ENCODE measurements around the gene AKAP8. TPM values are rescaled to one million over a fixed set of nuclear protein-coding genes. Genes with fewer than 3 reads are reported as not detected.

AKAP8 gene
- total and polyA plus RNA-seq, 7 donors: 15.9 to 42.8 (median 19.9) TPM

DNA sequence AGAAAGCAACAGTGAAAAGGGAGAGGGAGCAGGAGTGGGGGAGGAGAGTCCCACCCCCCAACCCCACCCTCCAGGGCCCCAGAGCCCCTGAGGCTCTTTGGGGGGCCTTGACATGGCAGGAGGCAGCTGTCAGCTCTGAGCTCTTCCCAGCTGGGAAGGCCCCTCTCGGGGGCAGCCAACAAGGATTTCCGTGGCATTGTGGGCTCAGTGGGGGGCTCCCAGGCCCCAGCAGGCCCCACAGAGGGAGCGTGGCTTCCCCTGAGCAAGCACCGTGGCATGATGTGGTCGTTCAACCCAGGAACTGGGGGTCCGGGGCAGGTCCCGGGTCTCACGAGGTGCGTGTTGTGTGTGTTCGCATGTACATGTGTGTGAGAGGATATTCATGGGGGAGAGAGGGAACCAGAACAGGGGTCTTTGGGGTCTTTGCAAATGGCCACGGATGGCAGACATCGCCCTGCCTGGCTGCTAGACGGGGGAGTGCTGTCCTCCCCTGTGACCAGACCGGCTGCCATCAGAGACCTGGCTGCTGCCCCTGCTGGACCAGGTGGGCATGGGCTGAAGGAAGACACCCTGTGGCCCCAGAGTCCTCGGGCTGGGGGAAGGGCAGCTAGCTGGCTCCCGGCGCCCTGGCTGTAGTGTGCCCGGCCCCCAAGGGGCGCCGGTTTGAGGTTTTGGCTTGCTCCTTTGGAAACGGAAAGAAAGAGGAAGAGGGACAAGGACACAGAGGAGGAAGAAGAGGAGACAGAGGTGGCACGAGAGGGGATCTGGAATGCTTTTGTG is 42.9 kb upstream of the AKAP8 start:
- Histone ChIP-seq H3K4me3 (no peak overlapping the region), H3K27ac (peak overlapping the region; percentile 75), H3K4me1 (peaks cover 24% of the 10 kb centered on the region), H3K27me3 (ENCODE audit: insufficient read depth in 3 of 3, low read length in 2 of 3) (no peaks in the 10 kb centered on the region), H3K36me3 (ENCODE audit: insufficient read depth in 1 of 2, low read depth in 1 of 2) (peaks cover 9 to 49% of the 10 kb centered on the region in 2 donors), H3K9me3 (peaks cover 4% of the 10 kb centered on the region)
- ATAC-seq (no peak), DNase-seq (peak in 1 of 2 donors; percentile 49)
- intact Hi-C loops (cut with DNase I): no loop called here
- 79 to 80% (median 80%) methylated on average over 22 of the region's 22 CpGs for WGBS, 3 donors
- TF ChIP-seq, protein P1, sequence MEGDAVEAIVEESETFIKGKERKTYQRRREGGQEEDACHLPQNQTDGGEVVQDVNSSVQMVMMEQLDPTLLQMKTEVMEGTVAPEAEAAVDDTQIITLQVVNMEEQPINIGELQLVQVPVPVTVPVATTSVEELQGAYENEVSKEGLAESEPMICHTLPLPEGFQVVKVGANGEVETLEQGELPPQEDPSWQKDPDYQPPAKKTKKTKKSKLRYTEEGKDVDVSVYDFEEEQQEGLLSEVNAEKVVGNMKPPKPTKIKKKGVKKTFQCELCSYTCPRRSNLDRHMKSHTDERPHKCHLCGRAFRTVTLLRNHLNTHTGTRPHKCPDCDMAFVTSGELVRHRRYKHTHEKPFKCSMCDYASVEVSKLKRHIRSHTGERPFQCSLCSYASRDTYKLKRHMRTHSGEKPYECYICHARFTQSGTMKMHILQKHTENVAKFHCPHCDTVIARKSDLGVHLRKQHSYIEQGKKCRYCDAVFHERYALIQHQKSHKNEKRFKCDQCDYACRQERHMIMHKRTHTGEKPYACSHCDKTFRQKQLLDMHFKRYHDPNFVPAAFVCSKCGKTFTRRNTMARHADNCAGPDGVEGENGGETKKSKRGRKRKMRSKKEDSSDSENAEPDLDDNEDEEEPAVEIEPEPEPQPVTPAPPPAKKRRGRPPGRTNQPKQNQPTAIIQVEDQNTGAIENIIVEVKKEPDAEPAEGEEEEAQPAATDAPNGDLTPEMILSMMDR (IDR thresholded peaks at IDR 0.05): no peak

DNA sequence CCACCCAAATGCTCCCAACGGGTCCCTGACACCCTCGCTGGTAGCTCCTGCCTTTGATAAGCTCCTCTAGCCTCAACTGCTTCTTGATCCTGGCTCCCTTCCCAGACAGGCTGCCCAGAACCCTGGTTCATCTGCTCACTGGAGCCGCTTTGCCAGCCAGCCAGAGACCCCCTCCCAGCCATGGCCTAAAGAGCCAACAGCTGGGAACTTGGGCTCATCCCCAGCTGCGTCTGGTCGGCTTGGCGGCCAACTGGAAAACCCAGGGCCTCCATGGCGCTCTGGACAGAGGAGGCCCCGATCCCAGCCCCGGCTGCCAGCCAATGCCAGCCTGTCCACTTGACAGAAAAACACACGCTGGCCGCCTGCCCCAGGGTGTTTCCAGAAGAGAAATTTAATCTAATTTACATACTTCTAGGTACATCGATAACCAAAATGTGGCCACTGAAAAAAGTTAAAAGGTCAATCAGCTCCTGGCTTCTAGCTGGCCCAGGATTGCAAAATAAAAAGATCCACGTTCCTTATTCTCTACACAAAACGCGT is 42.2 kb upstream of the AKAP8 start:
- Histone ChIP-seq H3K9me3 (peaks cover 4% of the 10 kb centered on the region), H3K4me3 (no peak overlapping the region), H3K4me1 (peaks cover 31% of the 10 kb centered on the region), H3K27me3 (ENCODE audit: insufficient read depth in 3 of 3, low read length in 2 of 3) (no peaks in the 10 kb centered on the region), H3K27ac (peak overlapping the region; percentile 75), H3K36me3 (ENCODE audit: insufficient read depth in 1 of 2, low read depth in 1 of 2) (peaks cover 8 to 42% of the 10 kb centered on the region in 2 donors)
- peak; percentile 50 to 72 for DNase-seq
- WGBS, 3 donors: 25 to 40% (median 29%) methylated on average over 15 of the region's 15 CpGs
- TF ChIP-seq, protein P1 (IDR thresholded peaks at IDR 0.05): no peak
- no peak for ATAC-seq
- intact Hi-C loops (cut with DNase I): no loop called here

DNA sequence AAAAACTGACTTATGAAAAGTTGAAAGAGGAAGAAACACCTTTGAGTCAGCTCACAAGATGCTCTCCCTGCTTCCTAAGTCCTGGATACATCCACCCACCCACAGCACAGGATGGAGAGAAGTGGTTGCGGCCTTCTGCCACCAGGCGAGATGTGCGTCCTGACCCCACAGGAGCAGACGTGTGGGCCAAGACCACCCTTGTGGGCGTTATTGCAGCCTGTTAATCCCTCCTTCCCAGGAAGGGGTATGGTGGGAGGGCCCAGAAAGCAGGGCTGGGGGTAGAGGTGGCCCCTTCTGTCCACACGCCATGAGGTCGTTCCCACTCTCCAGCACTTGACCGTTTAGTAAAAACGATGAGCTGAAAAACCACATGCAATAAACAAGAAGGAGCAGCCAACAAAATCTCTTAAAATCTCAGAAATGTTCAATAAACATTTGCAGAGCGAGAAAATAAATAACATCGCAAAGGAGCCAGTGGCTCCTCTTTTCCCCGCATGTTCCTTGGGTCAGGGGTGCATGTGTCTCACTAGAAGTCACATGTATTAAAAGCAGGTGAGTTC is 41.6 kb upstream of the AKAP8 start:
- DNase-seq: peak in 1 of 2 donors; percentile 37
- Histone ChIP-seq H3K36me3 (ENCODE audit: insufficient read depth in 1 of 2, low read depth in 1 of 2) (peaks cover 4 to 42% of the 10 kb centered on the region in 2 donors), H3K9me3 (peaks cover 4% of the 10 kb centered on the region), H3K27ac (peak overlapping the region; percentile 75), H3K4me3 (no peak overlapping the region), H3K4me1 (peaks cover 37% of the 10 kb centered on the region), H3K27me3 (ENCODE audit: insufficient read depth in 3 of 3, low read length in 2 of 3) (no peaks in the 10 kb centered on the region)
- ATAC-seq: no peak
- 52 to 65% (median 59%) methylated on average over 12 of the region's 12 CpGs for WGBS, 3 donors
- TF ChIP-seq, protein P1 (IDR thresholded peaks at IDR 0.05): no peak
- intact Hi-C loops (cut with DNase I): no loop called here

DNA sequence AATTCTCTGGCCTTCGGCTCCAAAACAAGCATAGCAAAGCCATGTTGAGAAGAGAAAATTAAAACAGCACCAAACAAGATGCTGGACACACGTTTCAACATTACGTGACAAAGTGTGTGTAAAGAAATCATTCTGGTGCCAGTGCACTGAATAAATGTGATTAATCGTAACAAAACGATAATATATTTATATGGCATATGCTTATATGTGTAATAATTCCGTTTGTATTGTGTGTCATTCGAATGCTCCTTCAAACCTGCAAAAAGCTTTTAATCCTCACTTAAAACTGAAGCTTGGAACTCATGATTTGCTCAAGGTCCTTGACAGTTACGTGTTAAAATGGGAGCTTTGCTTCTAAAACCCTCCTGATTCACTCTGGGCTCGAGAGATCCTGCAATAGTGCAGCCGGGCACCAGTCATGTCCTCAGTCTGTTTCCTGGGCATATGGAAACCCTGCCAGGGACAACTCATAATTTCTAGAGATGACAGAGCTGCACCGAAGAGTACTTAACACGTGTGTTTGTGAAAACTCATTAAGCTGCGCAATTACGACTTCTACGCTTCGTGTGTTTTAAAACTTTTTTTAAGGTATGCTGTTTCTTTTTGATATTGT is 39.9 kb upstream of the AKAP8 start:
- intact Hi-C loops (cut with DNase I): loop anchor here in 1 of 2 donors (5.0 kb wide), 1 partner anchor 42 kb away; the partner anchor contains the start of gene AKAP8
- Histone ChIP-seq H3K4me3 (peak overlapping the region; percentile 97), H3K9me3 (peaks cover 4% of the 10 kb centered on the region), H3K27ac (peak overlapping the region; percentile 93), H3K4me1 (peaks cover 50% of the 10 kb centered on the region), H3K36me3 (ENCODE audit: insufficient read depth in 1 of 2, low read depth in 1 of 2) (peaks cover 0 to 33% of the 10 kb centered on the region in 2 donors), H3K27me3 (ENCODE audit: insufficient read depth in 3 of 3, low read length in 2 of 3) (no peaks in the 10 kb centered on the region)
- TF ChIP-seq, protein P1 (IDR thresholded peaks at IDR 0.05): no peak
- ATAC-seq (peak in 2 of 4 donors; percentile 48 to 62), DNase-seq (peak in 1 of 2 donors; percentile 57)
- 18 to 23% (median 18%) methylated on average over 16 of the region's 16 CpGs for WGBS, 3 donors
